ENCODE measurements around the gene MATN4.

The MATN4 gene

DNA sequence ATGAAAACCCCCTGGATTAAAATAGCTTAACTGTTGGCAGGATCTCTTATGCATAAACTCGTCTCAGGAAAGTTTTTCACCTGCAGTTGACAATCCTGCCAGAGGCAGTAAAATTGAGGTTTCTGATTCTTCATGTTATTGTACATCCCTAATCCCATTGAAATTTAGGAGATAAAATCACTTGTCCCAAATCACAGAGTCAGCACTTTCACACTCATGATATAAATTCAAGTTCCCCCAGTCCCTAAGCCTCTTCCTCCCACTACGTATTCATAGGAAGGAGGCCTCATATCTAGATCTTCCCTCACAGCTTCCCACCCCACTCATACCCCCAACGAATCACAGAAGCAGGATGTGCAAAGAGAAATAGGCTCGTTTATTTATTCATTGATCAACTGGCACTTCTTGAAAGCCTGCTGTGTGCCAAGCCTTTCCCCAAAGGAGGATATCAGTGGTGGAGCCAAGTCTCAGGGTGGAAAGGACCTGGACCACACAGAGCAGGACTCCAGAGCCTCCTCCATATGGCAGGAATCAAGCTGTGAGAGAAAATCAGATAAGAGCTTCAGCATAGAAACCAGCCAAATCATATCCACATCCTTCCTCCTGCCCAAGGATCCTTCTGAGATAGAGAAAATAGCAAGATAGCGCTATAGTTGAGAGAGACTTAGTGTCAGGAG is 56.1 kb downstream of the MATN4 start:
- H3K36me3 Mint-ChIP-seq (ENCODE audit: low read depth): no peaks in the 10 kb centered on the region
- no peak overlapping the region for H3K27ac Mint-ChIP-seq

DNA sequence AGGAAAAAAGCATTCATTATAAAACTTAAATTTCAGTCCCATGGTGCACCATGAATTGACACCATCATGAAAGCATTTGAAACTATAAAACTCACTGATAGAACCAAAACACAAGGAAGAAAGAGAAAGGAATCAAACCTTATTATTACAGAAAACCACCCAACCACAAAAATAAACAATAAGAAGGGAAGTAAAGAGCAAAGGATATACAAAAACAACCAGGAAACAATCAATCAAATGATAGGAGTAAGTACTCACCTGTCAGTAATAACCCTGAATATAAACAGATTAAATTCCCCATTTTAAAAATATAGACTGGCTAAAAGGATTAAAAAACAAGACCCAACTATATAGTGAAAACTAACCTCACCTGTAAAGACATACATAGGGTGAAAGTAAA is 59.5 kb downstream of the MATN4 start:
- Mint-ChIP-seq H3K4me3 (no peak overlapping the region), H3K9me3 (no peaks in the 10 kb centered on the region), H3K27me3 (ENCODE audit: low read depth, poor library complexity) (peaks cover 65% of the 10 kb centered on the region), H3K36me3 (ENCODE audit: low read depth) (no peaks in the 10 kb centered on the region), H3K27ac (no peak overlapping the region), H3K4me1 (peaks cover 17% of the 10 kb centered on the region)
- TF ChIP-seq, protein P1, sequence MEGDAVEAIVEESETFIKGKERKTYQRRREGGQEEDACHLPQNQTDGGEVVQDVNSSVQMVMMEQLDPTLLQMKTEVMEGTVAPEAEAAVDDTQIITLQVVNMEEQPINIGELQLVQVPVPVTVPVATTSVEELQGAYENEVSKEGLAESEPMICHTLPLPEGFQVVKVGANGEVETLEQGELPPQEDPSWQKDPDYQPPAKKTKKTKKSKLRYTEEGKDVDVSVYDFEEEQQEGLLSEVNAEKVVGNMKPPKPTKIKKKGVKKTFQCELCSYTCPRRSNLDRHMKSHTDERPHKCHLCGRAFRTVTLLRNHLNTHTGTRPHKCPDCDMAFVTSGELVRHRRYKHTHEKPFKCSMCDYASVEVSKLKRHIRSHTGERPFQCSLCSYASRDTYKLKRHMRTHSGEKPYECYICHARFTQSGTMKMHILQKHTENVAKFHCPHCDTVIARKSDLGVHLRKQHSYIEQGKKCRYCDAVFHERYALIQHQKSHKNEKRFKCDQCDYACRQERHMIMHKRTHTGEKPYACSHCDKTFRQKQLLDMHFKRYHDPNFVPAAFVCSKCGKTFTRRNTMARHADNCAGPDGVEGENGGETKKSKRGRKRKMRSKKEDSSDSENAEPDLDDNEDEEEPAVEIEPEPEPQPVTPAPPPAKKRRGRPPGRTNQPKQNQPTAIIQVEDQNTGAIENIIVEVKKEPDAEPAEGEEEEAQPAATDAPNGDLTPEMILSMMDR (IDR thresholded peaks at IDR 0.05): no peak
- no peak for DNase-seq

More for the DNA sequence above, 56.1 kb downstream of the MATN4 start:
- DNase-seq: no peak
- Mint-ChIP-seq H3K9me3 (no peaks in the 10 kb centered on the region), H3K4me1 (peaks cover 9% of the 10 kb centered on the region), H3K4me3 (no peak overlapping the region), H3K27me3 (ENCODE audit: low read depth, poor library complexity) (peaks cover 45% of the 10 kb centered on the region)
- TF ChIP-seq, protein P1 (IDR thresholded peaks at IDR 0.05): no peak

DNA sequence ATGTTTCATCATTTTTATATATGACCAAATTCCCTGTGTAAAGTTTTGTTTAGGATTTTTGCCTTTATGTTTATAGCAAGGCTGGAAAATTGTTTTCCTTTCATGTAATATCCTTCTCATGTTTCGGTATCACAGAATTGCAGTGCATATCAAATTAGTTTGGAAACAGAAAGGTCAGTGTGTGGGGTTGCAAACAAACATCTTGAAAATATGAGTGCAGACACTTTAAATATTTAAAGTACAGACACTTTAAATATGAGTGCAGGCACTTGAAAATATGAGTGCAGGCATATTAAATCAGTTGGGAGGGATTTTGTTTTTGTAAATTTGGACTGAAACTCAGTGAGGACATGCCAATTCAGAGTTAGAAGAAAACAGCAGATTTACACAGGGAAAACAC is 60.2 kb downstream of the MATN4 start:
- DNase-seq: no peak
- H3K9me3 Mint-ChIP-seq: no peaks in the 10 kb centered on the region
- H3K4me1 Mint-ChIP-seq: peaks cover 17% of the 10 kb centered on the region
- H3K4me3 Mint-ChIP-seq: no peak overlapping the region
- H3K27me3 Mint-ChIP-seq (ENCODE audit: low read depth, poor library complexity): peaks cover 69% of the 10 kb centered on the region
- TF ChIP-seq, protein P1 (IDR thresholded peaks at IDR 0.05): no peak
- no peaks in the 10 kb centered on the region for H3K36me3 Mint-ChIP-seq (ENCODE audit: low read depth)
- no peak overlapping the region for H3K27ac Mint-ChIP-seq

DNA sequence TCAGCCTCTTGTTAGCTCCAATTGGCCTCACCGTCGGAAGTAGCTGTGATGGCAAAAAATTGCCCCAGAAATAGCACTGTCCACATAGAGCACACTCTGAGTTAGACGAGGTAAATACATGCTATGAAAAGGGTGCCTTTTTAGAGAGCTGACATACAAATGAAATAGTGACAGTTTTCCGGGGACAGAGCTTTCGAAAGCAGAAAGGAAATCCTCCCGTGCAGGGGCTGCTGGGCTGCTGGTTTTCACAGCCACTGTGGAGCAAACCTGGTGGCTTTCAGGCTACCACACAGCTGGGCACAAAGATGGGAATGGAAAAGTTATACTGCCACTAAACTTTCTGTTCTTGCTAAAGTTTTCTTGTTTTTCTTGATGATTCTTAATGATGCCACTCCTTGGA is 62.0 kb downstream of the MATN4 start:
- H3K4me3 Mint-ChIP-seq: no peak overlapping the region
- no peaks in the 10 kb centered on the region for H3K36me3 Mint-ChIP-seq (ENCODE audit: low read depth)
- no peaks in the 10 kb centered on the region for H3K9me3 Mint-ChIP-seq
- peaks cover 65% of the 10 kb centered on the region for H3K27me3 Mint-ChIP-seq (ENCODE audit: low read depth, poor library complexity)
- H3K4me1 Mint-ChIP-seq: peaks cover 17% of the 10 kb centered on the region
- no peak overlapping the region for H3K27ac Mint-ChIP-seq
- no peak for DNase-seq
- TF ChIP-seq, protein P1 (IDR thresholded peaks at IDR 0.05): no peak
